ENCODE data around the gene PCDHAC2.

Gene PCDHAC2

GRCh38 chr5:140998921-140999410 is 32.7 kb downstream of the PCDHAC2 start:
- TF ChIP-seq RAD21 (IDR thresholded peaks at IDR 0.05; ENCODE audit: low read depth) (no peak), NFIC (IDR thresholded peaks at IDR 0.05) (no peak), YY1 (IDR thresholded peaks at IDR 0.05; ENCODE audit: low read depth) (no peak), CREB1 (IDR thresholded peaks at IDR 0.05; ENCODE audit: low read depth) (no peak), EGR1 (IDR thresholded peaks at IDR 0.05) (no peak), TEAD4 (IDR thresholded peaks at IDR 0.05) (no peak), EP300 (IDR thresholded peaks at IDR 0.05; ENCODE audit: borderline replicate concordance) (no peak), TCF12 (IDR thresholded peaks at IDR 0.05; ENCODE audit: low read depth) (no peak), CEBPB (IDR thresholded peaks at IDR 0.05) (no peak), TAF1 (IDR thresholded peaks at IDR 0.05; ENCODE audit: low read depth) (no peak), FOXM1 (IDR thresholded peaks at IDR 0.05; ENCODE audit: borderline replicate concordance, low read depth) (no peak), ZBTB7A (IDR thresholded peaks at IDR 0.05; ENCODE audit: low read depth) (no peak)
- TF ChIP-seq, protein P1, sequence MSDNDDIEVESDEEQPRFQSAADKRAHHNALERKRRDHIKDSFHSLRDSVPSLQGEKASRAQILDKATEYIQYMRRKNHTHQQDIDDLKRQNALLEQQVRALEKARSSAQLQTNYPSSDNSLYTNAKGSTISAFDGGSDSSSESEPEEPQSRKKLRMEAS (IDR thresholded peaks at IDR 0.05) = no peak
- TF ChIP-seq, protein P2, sequence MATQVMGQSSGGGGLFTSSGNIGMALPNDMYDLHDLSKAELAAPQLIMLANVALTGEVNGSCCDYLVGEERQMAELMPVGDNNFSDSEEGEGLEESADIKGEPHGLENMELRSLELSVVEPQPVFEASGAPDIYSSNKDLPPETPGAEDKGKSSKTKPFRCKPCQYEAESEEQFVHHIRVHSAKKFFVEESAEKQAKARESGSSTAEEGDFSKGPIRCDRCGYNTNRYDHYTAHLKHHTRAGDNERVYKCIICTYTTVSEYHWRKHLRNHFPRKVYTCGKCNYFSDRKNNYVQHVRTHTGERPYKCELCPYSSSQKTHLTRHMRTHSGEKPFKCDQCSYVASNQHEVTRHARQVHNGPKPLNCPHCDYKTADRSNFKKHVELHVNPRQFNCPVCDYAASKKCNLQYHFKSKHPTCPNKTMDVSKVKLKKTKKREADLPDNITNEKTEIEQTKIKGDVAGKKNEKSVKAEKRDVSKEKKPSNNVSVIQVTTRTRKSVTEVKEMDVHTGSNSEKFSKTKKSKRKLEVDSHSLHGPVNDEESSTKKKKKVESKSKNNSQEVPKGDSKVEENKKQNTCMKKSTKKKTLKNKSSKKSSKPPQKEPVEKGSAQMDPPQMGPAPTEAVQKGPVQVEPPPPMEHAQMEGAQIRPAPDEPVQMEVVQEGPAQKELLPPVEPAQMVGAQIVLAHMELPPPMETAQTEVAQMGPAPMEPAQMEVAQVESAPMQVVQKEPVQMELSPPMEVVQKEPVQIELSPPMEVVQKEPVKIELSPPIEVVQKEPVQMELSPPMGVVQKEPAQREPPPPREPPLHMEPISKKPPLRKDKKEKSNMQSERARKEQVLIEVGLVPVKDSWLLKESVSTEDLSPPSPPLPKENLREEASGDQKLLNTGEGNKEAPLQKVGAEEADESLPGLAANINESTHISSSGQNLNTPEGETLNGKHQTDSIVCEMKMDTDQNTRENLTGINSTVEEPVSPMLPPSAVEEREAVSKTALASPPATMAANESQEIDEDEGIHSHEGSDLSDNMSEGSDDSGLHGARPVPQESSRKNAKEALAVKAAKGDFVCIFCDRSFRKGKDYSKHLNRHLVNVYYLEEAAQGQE (IDR thresholded peaks at IDR 0.05; ENCODE audit: low read depth) = no peak
- TF ChIP-seq, protein P3, sequence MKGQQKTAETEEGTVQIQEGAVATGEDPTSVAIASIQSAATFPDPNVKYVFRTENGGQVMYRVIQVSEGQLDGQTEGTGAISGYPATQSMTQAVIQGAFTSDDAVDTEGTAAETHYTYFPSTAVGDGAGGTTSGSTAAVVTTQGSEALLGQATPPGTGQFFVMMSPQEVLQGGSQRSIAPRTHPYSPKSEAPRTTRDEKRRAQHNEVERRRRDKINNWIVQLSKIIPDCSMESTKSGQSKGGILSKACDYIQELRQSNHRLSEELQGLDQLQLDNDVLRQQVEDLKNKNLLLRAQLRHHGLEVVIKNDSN (IDR thresholded peaks at IDR 0.05) = no peak

GRCh38 chr5:141001446-141001843 is 35.2 kb downstream of the PCDHAC2 start:
- no peak for TF ChIP-seq NFIC (IDR thresholded peaks at IDR 0.05)
- TF ChIP-seq EP300 (IDR thresholded peaks at IDR 0.05; ENCODE audit: borderline replicate concordance) = no peak
- TF ChIP-seq, protein P2 (IDR thresholded peaks at IDR 0.05; ENCODE audit: low read depth) = no peak
- TF ChIP-seq CREB1 (IDR thresholded peaks at IDR 0.05; ENCODE audit: low read depth) = no peak
- TF ChIP-seq EGR1 (IDR thresholded peaks at IDR 0.05) = no peak
- TF ChIP-seq, protein P3 (IDR thresholded peaks at IDR 0.05) = no peak
- no peak for TF ChIP-seq TAF1 (IDR thresholded peaks at IDR 0.05; ENCODE audit: low read depth)
- TF ChIP-seq RAD21 (IDR thresholded peaks at IDR 0.05; ENCODE audit: low read depth) = no peak
- no peak for TF ChIP-seq CEBPB (IDR thresholded peaks at IDR 0.05)
- TF ChIP-seq TEAD4 (IDR thresholded peaks at IDR 0.05) = no peak
- TF ChIP-seq, protein P1 (IDR thresholded peaks at IDR 0.05) = no peak
- no peak for TF ChIP-seq ZBTB7A (IDR thresholded peaks at IDR 0.05; ENCODE audit: low read depth)
- TF ChIP-seq FOXM1 (IDR thresholded peaks at IDR 0.05; ENCODE audit: borderline replicate concordance, low read depth) = no peak
- TF ChIP-seq YY1 (IDR thresholded peaks at IDR 0.05; ENCODE audit: low read depth) = no peak
- no peak for TF ChIP-seq TCF12 (IDR thresholded peaks at IDR 0.05; ENCODE audit: low read depth)

DNA sequence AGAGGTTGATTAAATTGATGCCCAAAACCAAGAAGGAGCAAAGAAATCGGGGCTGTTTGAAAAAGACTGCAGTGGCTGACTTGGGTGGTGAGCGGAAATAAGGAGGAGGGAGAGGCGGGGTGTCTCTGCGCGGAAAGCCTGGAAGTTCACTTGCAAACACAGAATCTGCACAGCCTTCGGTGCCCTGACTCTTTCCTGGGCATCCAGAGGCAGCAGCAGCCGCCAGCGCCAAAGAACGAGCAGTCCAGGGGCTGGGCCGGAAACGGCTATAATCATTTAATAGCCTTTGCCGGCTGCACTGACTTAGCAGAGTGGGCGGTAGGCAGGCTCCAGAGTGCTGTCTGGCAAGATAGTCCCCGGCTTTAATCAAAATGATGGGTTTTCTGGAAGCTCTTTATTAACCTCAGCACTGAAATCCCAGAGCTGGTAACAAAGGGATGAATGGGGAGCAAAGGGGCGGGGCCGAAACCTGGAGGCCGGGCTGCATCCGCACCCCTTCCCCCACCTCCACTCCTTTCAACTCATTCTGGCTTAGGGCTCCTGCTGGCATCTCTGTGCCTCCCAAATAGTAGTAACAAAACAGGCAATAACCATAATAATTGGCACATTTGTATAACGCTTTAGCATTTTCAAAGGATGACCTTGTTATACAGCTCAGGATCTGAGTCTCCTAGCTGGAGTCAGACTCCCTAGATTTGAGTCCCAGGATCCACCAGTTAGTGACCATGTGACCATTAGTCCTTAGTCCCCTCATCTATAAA is 35.7 kb downstream of the PCDHAC2 start:
- TF ChIP-seq, protein P2 (IDR thresholded peaks at IDR 0.05; ENCODE audit: low read depth) = no peak
- TF ChIP-seq CEBPB (IDR thresholded peaks at IDR 0.05) = no peak
- TF ChIP-seq EP300 (IDR thresholded peaks at IDR 0.05; ENCODE audit: borderline replicate concordance) = no peak
- TF ChIP-seq TCF12 (IDR thresholded peaks at IDR 0.05; ENCODE audit: low read depth) = no peak
- no peak for TF ChIP-seq RAD21 (IDR thresholded peaks at IDR 0.05; ENCODE audit: low read depth)
- no peak for TF ChIP-seq TAF1 (IDR thresholded peaks at IDR 0.05; ENCODE audit: low read depth)
- no peak for TF ChIP-seq YY1 (IDR thresholded peaks at IDR 0.05; ENCODE audit: low read depth)
- TF ChIP-seq TEAD4 (IDR thresholded peaks at IDR 0.05) = no peak

DNA sequence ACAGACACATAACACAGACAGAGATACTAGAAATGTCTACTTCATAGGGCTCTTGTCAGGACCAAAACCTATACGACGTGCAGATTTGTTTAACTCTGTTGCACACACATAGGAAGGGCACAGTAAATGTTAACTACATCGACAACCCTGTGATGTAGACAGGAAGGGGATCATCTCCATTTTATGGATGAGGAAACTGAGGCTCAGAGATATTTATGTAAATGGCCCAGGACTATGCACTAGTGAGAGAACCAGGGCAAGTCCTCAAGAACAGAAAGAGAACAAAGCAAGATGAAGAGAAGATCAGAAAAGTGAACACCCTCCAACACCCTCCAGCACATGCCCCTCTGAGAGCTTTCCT is 36.3 kb downstream of the PCDHAC2 start:
- TF ChIP-seq CEBPB (IDR thresholded peaks at IDR 0.05) = no peak
- TF ChIP-seq EP300 (IDR thresholded peaks at IDR 0.05; ENCODE audit: borderline replicate concordance) = no peak
- TF ChIP-seq YY1 (IDR thresholded peaks at IDR 0.05; ENCODE audit: low read depth) = no peak
- TF ChIP-seq FOXM1 (IDR thresholded peaks at IDR 0.05; ENCODE audit: borderline replicate concordance, low read depth) = no peak
- TF ChIP-seq, protein P1 (IDR thresholded peaks at IDR 0.05) = no peak
- TF ChIP-seq NFIC (IDR thresholded peaks at IDR 0.05) = no peak
- no peak for TF ChIP-seq TEAD4 (IDR thresholded peaks at IDR 0.05)
- TF ChIP-seq, protein P3 (IDR thresholded peaks at IDR 0.05) = no peak
- TF ChIP-seq RAD21 (IDR thresholded peaks at IDR 0.05; ENCODE audit: low read depth) = no peak
- TF ChIP-seq CREB1 (IDR thresholded peaks at IDR 0.05; ENCODE audit: low read depth) = no peak
- no peak for TF ChIP-seq ZBTB7A (IDR thresholded peaks at IDR 0.05; ENCODE audit: low read depth)

All from Ishikawa (cell line).